Ascending aorta (tissue), 2 donors: ENCODE data around the gene PTCHD1. TPM values are rescaled to one million over a fixed set of nuclear protein-coding genes. Genes with fewer than 3 reads are reported as not detected.

ENCODE experiments used
- DNase-seq, 2 donors: peaks; one replicate each; pipeline ENCODE4 v3.0.0-alpha.2; 2019; ENCODE audit warnings: low spot score in 2 of 2
- H3K27ac ChIP-seq, 2 donors: fragments of 200-600 bp; sonication (generic); one replicate each; pipeline ENCODE4 v1.5.1; 2016 to 2017; ENCODE audit warnings: mild to moderate bottlenecking in 1 of 2
- H3K27me3 ChIP-seq: fragments of 200-600 bp; sonication (generic); one replicate; pipeline ENCODE4 v1.5.1; 2017
- H3K36me3 ChIP-seq, 2 donors: fragments of 200-600 bp; sonication (generic); one replicate each; pipeline ENCODE4 v1.5.1; 2016
- H3K4me1 ChIP-seq, 2 donors: fragments of 200-600 bp; sonication (generic); one replicate each; pipeline ENCODE4 v1.5.1; 2016 to 2017; ENCODE audit warnings: mild to moderate bottlenecking in 1 of 2
- H3K4me3 ChIP-seq, 2 donors: fragments of 200-600 bp; sonication (generic); one replicate each; pipeline ENCODE4 v1.5.1; 2016 to 2017; ENCODE audit warnings: mild to moderate bottlenecking in 1 of 2
- H3K9me3 ChIP-seq, 2 donors: fragments of 200-600 bp; sonication (generic); one replicate each; pipeline ENCODE4 v1.5.1; 2016
- intact Hi-C: fragments of 100-400 bp; cut with DNase I; formaldehyde crosslinking; loops from one replicate; pipeline ENCODE4 v1.15.1; 2023
- total RNA-seq: library from RNA; depleted of rRNA; stranded (reverse); fragments of >200 nt; gene quantifications from one replicate; pipeline ENCODE4 v1.1.0, GENCODE V29; 2016
- TF ChIP-seq, protein P1 (sequence below), 3 experiments: fragments of 200-600 bp in 2 of 3; fragments of 450-650 bp in 1 of 3; sonication (generic) in 2 of 3; IDR thresholded peaks; one replicate each; pipeline ENCODE4 v1.5.1; 2016 to 2019; ENCODE audit warnings: antibody characterized with exemption in 3 of 3, mild to moderate bottlenecking in 1 of 3, moderate library complexity in 1 of 3

The PTCHD1 gene
- total RNA-seq, 1 donor from 2014 or later = 2.8 TPM

DNA sequence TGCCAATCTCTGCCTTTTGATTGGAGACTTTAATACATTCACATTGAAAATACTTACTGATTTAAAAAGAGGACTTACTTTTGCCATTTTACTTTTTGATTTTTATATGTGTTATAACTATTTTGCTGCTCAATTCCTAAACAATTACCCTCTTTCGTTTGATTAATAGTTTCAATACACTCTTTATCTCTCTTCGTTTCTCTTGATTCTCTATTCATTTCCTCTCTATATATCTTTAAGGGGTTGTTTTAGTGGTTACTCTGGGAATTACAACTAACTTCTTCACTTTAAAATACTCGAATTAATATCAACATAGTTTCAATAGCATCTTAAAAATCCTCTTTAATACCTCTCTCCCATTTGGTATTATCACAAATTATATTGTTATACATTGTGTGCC is 116.6 kb downstream of the PTCHD1 start:
- intact Hi-C loops = no loop called here
- TF ChIP-seq, protein P1, sequence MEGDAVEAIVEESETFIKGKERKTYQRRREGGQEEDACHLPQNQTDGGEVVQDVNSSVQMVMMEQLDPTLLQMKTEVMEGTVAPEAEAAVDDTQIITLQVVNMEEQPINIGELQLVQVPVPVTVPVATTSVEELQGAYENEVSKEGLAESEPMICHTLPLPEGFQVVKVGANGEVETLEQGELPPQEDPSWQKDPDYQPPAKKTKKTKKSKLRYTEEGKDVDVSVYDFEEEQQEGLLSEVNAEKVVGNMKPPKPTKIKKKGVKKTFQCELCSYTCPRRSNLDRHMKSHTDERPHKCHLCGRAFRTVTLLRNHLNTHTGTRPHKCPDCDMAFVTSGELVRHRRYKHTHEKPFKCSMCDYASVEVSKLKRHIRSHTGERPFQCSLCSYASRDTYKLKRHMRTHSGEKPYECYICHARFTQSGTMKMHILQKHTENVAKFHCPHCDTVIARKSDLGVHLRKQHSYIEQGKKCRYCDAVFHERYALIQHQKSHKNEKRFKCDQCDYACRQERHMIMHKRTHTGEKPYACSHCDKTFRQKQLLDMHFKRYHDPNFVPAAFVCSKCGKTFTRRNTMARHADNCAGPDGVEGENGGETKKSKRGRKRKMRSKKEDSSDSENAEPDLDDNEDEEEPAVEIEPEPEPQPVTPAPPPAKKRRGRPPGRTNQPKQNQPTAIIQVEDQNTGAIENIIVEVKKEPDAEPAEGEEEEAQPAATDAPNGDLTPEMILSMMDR (IDR thresholded peaks at IDR 0.05) = no peak
- DNase-seq = no peak
- Histone ChIP-seq H3K27ac (no peak overlapping the region), H3K4me1 (no peaks in the 10 kb centered on the region), H3K9me3 (no peaks in the 10 kb centered on the region), H3K36me3 (no peaks in the 10 kb centered on the region), H3K27me3 (no peaks in the 10 kb centered on the region), H3K4me3 (no peak overlapping the region)
